Measurements from ENCODE around the gene ABLIM2.

DNA sequence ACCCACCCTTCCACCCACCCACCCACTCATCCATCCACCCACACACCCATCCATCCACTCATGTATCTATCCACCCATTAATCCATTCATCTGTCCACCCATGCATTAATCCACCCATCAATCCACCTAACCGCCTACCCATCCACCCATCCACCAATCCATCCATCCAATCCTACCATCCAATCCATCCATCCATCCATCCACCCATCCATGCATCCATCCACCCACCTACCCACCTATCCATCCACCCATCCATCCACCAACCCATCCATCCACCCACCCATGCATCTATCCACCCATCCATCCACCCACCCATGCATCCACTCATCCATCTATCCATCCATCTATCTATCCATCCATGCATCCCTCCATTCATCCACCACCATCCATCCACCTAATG is 184.2 kb downstream of the ABLIM2 start:
- TF ChIP-seq, protein P1, sequence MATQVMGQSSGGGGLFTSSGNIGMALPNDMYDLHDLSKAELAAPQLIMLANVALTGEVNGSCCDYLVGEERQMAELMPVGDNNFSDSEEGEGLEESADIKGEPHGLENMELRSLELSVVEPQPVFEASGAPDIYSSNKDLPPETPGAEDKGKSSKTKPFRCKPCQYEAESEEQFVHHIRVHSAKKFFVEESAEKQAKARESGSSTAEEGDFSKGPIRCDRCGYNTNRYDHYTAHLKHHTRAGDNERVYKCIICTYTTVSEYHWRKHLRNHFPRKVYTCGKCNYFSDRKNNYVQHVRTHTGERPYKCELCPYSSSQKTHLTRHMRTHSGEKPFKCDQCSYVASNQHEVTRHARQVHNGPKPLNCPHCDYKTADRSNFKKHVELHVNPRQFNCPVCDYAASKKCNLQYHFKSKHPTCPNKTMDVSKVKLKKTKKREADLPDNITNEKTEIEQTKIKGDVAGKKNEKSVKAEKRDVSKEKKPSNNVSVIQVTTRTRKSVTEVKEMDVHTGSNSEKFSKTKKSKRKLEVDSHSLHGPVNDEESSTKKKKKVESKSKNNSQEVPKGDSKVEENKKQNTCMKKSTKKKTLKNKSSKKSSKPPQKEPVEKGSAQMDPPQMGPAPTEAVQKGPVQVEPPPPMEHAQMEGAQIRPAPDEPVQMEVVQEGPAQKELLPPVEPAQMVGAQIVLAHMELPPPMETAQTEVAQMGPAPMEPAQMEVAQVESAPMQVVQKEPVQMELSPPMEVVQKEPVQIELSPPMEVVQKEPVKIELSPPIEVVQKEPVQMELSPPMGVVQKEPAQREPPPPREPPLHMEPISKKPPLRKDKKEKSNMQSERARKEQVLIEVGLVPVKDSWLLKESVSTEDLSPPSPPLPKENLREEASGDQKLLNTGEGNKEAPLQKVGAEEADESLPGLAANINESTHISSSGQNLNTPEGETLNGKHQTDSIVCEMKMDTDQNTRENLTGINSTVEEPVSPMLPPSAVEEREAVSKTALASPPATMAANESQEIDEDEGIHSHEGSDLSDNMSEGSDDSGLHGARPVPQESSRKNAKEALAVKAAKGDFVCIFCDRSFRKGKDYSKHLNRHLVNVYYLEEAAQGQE (IDR thresholded peaks at IDR 0.05; ENCODE audit: low read depth, low read length), result no peak
- TF ChIP-seq CEBPB (IDR thresholded peaks at IDR 0.05; ENCODE audit: borderline replicate concordance in 1 of 2, low read depth in 2 of 2, low read length in 2 of 2) (no peak), POLR2AphosphoS5 (IDR thresholded peaks at IDR 0.05; ENCODE audit: low read length) (no peak), CBX5 (IDR thresholded peaks at IDR 0.05; ENCODE audit: low read depth) (no peak)
